ENCODE results near the gene RYK.
"Not testable (repeated sequence)": the region's sequence is repeated elsewhere in the genome, so short reads cannot be mapped to it uniquely, and the experiment has no call there.

The RYK gene

DNA sequence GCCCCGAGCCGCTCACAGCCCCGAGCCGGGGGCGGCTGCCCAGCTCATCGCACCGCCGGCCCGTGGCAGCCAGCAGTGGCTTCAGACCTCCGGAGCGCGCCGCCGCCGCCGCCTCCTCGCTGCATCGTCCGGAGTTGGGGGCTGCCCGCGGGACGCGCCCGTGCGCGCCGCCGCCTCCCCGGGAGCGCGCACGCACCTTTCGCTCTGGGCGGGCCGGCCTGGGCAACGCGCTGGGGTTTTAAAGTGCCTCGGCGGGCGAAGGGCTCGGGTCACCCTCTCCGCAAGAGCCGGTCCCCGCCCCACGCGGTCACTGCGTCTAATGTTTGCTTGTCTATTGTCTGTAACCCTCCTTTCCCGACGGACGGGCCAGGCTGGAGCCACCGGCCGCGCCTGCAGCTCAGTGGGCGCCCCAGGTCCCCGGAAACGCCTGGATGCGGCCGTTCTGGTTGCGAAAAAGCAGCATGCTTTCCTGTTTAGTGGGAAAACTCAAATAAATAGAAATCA, at the start of gene RYK:
Gene RYK, minus strand, starts transcription at position 143 of the 504 bp plus-strand sequence. CDS start 205 bp downstream, outside the sequence.
- DNase-seq: peak in 54 of 56 donors; percentile 8 to 84 (median 64)

DNA sequence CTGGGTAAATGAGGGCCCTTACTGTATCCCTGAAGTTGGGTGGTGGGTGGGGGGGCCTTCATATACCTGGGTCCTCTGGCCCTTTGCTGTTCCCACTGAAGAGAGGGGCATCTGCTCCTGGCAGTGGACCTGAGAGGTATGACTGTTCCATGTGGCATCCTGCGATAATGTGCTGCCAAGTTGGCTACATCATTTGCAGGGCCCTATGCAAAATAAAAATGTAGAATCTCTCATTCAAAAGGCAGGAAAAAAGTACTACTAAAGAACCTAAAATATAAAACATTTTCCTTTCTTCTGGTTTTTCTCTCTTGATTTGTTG, 49.2 kb upstream of the RYK start:
- DNase-seq: no peak

DNA sequence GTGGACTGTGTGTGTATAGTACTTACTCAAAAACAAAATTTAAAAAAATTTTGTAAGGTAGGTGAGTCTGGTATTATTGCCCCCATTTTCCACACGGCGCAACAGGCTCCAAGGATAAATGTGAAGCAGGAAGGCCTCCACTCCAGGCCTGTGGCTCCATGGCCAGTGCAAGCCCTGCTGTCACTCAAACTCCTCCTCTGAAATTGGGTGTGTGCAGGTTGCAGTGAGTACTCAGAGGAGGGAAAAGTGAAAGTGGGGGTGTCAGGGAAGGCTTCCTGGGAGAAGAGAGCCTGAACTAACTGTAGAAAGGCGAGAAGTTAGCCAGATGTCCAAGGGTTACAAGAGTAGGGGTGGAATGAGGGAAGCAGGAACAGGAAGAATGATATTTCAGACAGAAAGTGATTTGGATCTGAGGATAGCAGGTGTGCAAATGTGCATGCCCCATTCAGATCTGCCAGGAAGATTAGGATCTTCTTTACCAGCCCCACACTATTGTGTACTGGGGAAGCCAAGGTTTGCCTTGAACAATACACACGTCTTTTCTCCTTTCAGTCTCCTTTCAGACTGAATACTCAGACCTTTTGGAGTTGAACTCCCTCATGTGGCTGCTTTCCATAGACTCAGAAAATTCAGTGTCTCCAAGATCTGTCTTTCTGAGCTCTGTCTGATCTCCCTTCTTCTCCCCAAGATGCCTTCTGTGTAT, 48.7 kb upstream of the RYK start:
- DNase-seq: peak in 1 of 56 donors; percentile 12

DNA sequence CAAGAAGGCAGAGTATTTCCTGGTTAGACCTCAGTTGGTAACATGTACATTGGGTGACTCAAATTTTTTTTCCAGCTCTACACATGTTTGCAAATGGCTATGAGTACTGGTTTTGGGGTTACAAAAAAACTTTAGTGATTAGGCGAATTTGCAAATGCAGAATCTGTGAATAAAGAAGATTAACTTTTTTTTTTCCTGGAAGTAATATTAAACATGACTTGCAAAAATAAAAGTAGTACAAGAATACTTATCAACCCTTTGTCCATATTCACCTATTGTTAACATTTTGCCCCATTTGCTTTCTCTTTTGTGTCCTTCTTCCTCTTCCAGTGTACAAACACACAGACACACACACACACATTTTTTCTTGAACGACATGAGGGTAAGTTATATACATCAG, 47.6 kb upstream of the RYK start:
- DNase-seq: no peak

DNA sequence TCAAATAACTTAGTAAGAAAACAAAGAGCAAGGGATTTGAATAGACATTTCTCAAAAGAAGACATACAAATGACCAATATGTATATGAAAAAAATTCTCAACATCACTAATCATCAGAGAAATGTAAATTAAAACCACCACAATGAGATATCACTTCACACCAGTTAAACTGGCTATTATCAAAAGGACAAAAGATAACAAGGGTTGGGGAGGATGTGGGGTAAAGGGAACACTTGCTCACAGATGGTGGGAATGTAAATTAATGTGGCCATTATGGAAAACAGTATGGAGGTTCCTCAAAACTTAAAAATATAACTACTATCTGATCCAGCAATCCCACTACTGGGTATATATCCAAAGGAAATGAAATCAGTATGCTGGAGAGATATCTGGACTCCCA, 46.0 kb upstream of the RYK start:
- DNase-seq: no peak

DNA sequence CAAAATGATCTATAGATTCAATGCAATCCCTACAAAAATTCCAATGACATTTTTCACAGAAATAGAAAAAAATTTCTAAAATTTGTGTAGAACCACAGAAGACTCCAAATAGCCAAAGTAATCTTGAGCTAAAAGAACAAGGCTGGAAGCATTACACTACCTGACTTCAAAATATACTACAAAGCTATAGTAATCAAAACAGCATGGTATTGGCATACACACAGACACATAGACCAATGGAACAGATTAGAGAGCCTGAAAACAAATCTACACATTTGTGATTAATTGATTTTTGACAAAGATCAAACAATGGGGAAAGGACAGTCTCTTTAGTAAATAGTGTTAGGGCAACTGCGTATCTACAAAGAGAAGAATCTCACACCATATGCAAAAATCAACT, 45.3 kb upstream of the RYK start:
- DNase-seq: no peak

DNA sequence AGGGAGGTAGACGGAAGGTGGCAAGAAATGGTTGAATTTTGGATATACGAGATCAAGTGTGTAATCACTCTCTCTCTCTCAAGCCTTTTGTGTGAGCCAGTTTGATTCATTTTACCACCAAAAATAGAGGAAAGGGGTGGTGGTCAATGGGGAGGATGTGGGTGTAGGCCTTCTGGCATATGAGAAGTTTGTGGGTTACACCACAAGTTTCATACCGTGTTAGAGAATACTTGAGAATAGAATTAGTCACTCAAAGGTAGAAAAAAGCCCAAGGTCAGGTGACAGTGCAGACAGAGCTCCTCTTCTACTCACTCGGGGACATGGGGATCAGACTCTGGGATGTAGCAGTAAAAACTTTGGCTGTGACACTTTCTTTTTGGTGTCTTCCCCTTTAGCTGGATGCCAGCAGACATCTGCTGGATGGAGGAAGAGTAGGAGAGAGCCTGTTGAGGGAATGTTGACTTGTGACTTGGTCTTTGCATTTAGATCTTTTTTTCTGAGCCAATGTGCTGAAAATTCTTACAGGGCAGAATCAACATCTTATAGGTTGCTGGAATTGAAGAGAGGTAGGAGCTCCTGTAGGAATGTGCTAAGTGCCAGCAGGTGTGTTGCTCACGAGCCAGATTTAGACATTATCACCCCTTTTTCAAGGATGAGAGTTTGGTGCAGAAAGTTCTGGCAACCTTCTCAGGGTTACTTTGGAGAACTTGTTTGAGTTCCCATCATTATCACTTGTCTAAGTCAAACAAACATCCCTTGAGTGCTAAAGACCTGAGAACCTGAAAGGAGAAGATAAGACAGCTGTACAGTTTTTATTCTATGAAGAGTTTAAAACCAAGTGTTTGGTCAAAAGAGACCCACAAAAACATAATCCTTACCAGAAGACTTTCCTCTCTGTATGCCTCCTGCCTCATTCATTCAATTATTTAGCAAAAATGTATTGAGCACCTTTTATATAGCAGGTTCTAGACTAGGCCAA, 43.9 kb upstream of the RYK start:
- DNase-seq: no peak

DNA sequence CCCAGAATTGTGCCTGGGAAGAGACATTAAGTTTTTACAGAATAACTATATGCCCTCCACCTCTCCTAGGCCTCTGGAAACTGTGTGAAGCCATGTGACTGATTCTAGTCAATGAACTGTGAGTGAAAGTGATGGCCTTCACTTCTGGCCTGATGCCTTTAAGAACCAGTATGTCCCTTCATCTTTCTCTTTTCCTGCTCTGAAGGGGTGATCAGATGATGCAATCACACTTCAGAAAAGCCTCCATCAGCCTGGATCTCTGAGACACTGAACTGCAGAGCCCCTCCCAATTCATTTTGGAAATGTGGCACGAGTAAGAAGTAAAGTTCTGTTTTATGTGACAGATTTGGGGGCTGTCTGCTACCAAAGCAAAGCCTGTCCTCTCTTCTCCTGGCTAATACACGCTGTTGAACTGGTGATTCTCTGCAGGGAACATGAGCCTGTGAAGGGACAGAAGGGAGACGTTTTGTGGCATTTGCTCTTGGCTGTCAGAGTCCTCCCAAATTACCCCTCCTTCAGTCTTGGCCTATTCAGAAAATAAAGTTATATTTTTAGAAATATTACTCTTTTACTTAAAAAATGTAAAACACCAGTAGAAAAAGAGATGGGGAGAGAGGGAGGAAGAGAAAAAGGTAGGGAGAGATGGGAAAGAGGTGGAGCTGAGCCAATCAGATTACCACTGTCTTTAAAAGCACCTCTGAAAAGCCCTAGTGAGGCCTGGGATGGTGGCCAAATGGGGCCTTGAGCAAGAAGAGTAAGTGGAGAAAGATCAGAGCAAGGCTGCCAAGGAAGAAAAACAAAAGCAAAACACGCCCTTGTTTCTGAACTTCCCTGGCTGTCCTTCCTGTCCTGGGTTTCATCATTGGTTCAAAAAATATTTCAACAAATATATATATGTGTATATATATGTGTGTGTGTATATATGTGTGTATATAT, 40.9 kb upstream of the RYK start:
- peak in 6 of 56 donors; percentile 13 to 47 (median 20) for DNase-seq

DNA sequence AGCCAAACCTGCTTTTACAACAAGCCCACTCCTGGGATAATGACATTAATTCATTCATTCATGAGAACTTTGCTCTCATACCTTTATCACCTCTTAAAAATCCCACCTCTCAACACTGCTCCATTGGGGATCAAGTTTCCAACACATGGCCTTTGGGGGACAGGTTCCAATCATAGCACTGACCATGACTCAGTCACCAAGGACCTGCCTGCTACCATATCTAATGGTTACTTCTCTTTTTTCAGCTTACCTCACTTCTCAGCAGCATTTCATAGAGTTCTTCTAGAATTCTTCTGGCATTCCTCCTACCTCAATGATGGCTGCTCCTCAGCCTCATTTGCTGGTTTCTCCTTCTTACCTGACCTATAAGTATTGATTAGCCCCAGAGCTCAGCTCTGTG, 36.9 kb upstream of the RYK start:
- DNase-seq: no peak

DNA sequence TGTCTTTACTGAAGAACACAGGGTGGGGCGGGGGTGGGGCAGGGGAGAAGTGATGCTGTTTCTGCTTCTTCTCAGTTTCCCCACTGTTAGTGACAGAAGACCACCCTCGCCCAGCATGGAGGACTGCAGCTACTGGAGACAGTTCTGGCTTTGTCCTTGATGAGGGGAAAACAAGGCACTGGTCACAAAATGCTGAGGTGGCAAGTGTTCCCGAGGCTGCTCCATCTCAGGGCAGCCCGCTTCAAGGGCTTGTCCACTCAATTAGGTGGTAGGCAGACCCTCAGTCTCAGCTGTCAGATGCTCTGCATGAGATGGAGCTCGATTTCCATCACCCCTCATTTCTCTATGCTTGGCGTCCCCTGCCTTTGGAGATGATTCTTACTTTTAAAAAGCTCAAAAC, 33.8 kb upstream of the RYK start:
- DNase-seq: no peak

DNA sequence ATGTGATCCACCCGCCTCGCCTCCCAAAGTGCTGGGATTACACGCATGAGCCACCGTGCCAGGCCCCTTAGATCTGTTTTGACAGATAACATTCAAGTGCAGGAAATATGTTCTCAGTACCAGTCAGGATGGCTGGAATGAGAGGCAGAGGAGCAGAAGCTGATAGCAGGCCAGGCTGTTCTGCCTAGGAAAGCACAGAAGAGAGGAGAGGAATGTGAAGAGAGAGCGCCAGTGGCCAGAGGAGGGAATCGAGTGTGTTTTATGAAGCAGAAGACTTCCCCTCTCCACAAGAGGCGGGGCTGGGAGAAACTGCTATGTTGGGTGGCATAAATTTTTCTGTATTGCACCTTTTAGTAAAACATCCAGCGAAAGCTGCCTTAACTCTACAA, 32.0 kb upstream of the RYK start:
- DNase-seq: no peak

DNA sequence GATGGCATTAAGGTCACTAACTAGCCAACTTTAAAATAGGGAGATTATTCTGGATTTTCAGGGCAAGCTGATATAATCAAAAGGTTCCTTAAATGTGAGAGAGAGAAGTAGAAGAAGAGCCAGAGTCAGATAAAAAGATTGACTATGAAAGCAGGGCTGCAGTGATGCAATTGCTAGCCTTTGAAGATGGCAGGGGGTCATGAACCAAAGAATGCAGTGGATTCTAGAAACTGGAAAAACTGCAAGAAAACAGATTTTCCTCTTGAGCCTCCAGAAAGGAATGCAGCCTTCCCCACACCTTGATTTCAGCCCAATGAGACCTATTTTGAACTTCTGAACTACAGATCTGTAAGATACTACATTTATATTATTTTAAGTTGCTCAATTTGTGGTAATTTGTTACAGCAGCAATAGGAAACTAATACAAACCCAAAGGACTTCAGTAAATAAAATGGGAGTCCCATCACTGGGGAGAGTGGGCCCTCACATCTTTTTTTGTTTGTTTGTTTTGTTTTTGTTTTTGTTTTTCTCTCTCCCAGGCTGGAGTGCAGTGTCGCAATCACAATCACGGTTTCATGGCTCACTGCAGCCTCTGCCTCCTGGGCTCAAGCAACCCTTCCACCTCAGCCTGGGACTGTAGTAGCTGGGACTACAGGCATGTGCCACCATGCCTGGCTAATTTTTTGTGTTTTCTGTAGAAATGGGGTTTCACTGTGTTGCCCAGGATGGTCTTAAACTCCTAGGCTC, 31.4 kb upstream of the RYK start:
- DNase-seq: no peak

DNA sequence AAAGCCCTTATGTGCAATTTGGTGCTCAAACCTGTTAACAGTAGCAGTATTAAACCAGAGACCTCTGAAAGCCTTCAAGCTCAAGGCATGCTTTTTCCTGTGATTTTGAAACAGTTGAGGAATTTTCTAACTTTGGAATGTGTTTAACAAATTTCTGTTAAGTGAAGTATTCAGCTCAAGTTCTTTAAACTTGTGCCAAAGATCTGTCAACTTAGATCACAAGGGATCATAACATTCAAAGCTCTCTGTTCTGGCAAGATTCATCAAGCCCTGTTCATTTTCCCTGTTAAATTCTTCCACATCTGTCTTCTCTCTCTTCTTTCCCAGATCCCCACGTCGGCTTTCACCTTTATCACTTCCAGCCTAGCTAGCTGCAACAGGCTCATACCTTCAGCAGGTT, 28.8 kb upstream of the RYK start:
- no peak for DNase-seq

DNA sequence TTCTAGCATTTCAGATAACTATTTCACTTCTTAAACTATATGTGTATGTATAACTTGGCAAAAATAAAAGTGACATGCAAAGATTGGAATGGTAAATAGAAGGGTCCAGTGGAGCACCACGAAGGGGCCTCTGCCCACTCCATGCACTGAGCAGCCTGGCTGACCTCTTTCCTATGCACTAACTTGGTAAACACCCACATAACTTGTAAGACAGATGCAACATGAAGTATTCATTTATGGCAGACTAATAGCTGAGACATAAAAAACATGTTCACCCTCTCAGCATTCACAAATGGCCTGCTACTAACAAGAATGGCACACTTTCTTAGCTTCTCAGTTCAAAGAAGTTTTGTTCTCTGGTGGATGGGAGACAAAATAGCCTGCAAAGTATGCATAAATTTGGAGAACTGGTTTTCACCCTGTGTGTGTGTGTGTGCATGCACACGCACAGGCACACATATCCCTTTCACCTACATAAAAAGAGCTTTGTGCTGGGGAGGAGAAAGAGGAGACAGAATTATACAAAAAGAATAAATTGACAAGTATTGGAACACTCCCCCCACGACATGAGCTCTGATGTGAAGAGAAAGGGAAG, 26.5 kb upstream of the RYK start:
- no peak for DNase-seq

DNA sequence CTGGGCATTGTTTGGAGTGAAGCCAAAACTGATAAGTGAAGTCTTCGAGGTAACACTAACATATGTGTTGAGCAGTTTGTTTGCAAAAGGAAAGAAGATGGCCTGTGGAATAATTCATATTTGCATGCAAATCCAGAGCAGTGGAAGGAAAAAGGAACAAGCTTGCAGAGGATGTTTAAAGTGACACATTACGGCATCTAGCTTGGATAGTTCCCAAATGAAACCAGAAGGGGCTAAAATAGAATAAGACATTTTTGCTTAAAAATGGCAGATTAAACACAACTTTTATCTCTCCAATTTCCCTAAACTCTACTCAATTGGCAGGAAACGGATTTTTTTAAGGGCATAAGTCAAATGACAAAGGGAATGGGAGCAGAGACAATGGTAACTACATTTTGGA, 25.4 kb upstream of the RYK start:
- no peak for DNase-seq

DNA sequence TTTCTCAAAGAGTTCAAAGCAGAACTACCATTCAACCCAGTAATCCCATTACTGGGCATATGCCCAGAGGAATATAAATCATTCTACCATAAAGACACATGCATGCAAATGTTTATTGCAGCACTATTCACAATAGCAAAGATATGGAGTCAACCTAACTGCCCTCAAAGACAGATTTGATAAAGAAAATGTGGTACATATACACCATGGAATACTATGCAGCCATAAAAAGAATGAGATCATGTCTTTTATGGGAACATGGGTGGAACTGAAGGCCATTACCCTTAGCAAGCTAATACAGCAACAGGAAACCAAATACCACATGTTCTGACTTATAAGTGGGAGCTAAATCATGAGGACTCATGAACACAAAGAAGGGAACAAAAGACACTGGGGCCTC, 24.5 kb upstream of the RYK start:
- not testable (repeated sequence) for DNase-seq

DNA sequence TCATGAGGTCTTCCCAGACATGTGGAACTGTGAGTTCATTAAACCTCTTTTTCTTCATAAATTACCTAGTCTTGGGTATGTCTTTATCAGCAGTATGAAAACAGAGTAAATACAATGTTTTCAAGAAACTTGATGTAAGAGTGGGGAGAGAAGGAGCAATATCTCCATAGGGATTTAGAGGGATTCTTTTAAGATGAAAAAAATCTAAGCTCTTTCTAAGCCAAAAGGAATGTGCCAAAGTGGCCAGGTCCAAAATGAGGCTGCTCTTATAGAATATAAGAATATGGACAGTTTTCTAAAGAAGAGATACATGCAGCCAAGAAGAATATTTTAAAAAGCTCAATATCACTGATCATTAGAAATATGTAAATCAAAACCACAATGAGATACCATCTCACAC, 23.9 kb upstream of the RYK start:
- DNase-seq: no peak

DNA sequence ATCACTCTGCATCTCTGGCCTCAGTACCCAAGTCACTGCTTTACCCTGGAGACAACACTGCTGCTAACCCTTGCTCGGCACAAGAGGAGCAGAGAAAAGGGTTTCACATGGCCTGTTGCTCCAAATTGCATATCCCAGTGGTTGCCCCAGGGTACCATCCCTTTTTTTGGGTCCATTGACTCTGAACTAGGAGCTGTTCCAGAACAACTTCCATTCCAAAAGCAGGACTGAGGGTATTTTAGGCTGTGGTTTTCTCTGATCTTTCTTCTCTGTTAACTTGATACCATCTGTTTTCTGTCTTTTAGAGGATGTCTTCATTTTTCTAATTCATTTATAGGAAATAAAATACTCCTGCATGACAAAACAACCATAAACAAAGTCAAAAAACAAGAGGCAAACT, 17.3 kb upstream of the RYK start:
- DNase-seq: no peak

DNA sequence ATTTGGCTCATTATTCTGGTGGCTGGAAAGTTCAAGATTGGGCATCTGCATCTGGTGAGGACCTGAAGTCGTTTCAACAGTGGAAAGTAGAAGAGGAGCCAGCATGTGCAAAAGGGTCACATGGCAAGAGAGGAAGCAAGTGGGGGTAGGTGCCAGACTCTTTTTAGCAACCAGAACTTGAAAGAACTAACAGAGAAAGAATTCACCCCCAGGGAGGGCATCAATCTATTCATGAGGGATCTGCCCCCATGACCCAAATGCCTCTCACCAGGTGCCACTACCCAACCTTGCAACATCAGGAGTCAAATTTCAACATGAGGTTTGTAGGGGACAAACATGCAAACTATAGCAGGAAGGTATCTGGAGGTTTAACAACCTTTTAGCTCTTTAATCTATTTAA, 10.3 kb upstream of the RYK start:
- no peak for DNase-seq

DNA sequence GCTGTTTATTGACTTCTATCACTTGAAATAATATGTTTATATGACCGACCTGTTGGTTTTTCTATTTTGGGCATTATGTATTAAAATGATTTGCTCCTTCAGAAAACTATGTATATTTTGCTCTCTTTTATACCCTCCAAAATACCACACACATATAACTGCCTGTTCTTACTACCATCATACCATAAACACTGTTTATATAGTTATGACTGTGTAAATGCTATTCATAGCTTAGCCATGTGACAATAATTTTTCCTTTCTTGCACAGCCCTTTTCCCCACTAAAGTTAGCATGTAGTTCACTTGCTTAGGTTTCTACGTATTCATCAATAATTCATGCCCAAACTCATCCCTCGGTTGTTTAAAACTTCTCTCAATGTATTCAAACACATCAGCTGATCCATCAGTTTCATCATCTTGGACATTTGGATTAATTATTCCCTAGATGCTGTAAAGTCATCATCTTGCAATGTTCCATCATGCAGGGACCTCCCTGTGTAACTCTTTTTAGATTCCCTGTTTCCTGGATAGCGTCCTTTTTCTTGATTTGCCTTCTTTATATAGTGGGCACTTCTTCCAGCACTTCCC, 8.2 kb upstream of the RYK start:
- no peak for DNase-seq
